ENCODE measurements around the gene ST3GAL6. TPM values are rescaled to one million over a fixed set of nuclear protein-coding genes. Genes with fewer than 3 reads are reported as not detected.

ST3GAL6 gene
- total and polyA plus RNA-seq, 10 of the 15 experiments (the other 5 are each of a cell fraction or from before 2014, with no cell fraction given): 19.5 to 41.2 (median 37.4) TPM

DNA sequence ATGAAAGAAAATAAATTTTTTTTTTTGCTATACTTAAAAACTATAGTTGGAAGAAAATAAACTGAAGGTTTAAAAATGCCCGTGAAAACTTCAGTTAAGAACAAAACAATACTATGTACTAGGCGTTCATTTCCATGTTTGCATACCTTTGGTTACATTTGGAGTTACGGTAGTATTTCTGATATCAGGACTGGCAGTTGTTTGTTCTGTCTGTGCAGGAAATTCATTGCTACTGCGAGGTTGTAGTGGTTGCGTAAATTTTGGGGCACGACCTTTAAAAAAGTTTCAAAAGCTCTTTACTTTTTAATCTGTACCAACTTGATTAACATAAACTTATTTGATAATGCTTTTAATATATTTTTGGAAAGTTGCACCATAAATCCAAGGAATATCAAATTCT is 47.9 kb downstream of the ST3GAL6 start:
- CTCF ChIA-PET: interaction anchor here (0.9 to 9.4 kb wide), 8 partner anchors 10 to 221 kb away, joined by 3 to 373 read pairs (median 3); partner anchors contain the start of gene CPOX
- 99% methylated on average over 6 of the region's 6 CpGs for WGBS (ENCODE audit: insufficient coverage, insufficient replicate concordance, low lambda C conversion rate, missing lambda C conversion rate)
- Histone ChIP-seq H3K4me2 (ENCODE audit: control insufficient read depth, insufficient read depth) (no peak overlapping the region), H3K9ac (ENCODE audit: control insufficient read depth, insufficient read depth, low read length) (no peak overlapping the region), H3K4me3 (no peak overlapping the region), H3K79me2 (ENCODE audit: control insufficient read depth, insufficient read depth, low read length) (no peaks in the 10 kb centered on the region), H3K27me3 (replicated peaks in 1 of 2; ENCODE audit: control insufficient read depth in 2 of 2, insufficient read depth in 2 of 2, low read length in 1 of 2) (no peaks in the 10 kb centered on the region), H3K27ac (ENCODE audit: control insufficient read depth, insufficient read depth) (no peak overlapping the region), H3K4me1 (ENCODE audit: control insufficient read depth, insufficient read depth, low read length) (no peaks in the 10 kb centered on the region), H3K36me3 (ENCODE audit: control insufficient read depth in 2 of 2, insufficient read depth in 2 of 2, low read length in 1 of 2) (no peaks in the 10 kb centered on the region), H4K20me1 (ENCODE audit: control insufficient read depth, insufficient read depth) (no peaks in the 10 kb centered on the region), H2AFZ (ENCODE audit: control insufficient read depth, low read depth, low read length) (no peak overlapping the region), H3K9me3 (replicated peaks; ENCODE audit: control insufficient read depth, insufficient read depth, low read length) (no peaks in the 10 kb centered on the region)
- SMC1A ChIA-PET (ENCODE audit: uncharacterized antibody, unreplicated experiment): interaction anchor here (1.1 to 10.2 kb wide), 8 partner anchors 20 to 214 kb away, joined by 3 to 408 read pairs (median 4); partner anchors contain the start of gene CPOX
- no peak for TF ChIP-seq HCFC1 (IDR thresholded peaks at IDR 0.05; ENCODE audit: low read length)
- TF ChIP-seq MTA2 (IDR thresholded peaks at IDR 0.05; ENCODE audit: low read depth): no peak
- TF ChIP-seq LARP7 (IDR thresholded peaks at IDR 0.05): no peak
- TF ChIP-seq NFIC (IDR thresholded peaks at IDR 0.05; ENCODE audit: low read depth, low read length): no peak
- no peak for TF ChIP-seq CBX3 (IDR thresholded peaks at IDR 0.05; ENCODE audit: borderline replicate concordance, low read depth)
- TF ChIP-seq EZH2 (IDR thresholded peaks at IDR 0.05; ENCODE audit: borderline replicate concordance, control insufficient read depth, low read depth, low read length): no peak
- no peak for TF ChIP-seq POLR2A (IDR thresholded peaks at IDR 0.05; ENCODE audit: low read depth, low read length)
- TF ChIP-seq RB1 (IDR thresholded peaks at IDR 0.05; ENCODE audit: borderline replicate concordance): no peak
- TF ChIP-seq RBBP5 (conservative IDR thresholded peaks at IDR 0.05): no peak
- TF ChIP-seq, protein P1, sequence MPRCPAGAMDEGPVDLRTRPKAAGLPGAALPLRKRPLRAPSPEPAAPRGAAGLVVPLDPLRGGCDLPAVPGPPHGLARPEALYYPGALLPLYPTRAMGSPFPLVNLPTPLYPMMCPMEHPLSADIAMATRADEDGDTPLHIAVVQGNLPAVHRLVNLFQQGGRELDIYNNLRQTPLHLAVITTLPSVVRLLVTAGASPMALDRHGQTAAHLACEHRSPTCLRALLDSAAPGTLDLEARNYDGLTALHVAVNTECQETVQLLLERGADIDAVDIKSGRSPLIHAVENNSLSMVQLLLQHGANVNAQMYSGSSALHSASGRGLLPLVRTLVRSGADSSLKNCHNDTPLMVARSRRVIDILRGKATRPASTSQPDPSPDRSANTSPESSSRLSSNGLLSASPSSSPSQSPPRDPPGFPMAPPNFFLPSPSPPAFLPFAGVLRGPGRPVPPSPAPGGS (IDR thresholded peaks at IDR 0.05; ENCODE audit: borderline replicate concordance, insufficient read depth, low read depth, low read length, poor library complexity, severe bottlenecking): no peak
- no peak for TF ChIP-seq NR2C1 (IDR thresholded peaks at IDR 0.05)
- no peak for TF ChIP-seq IRF4 (IDR thresholded peaks at IDR 0.05; ENCODE audit: low read depth, low read length)
- no peak for TF ChIP-seq BMI1 (IDR thresholded peaks at IDR 0.05; ENCODE audit: borderline replicate concordance)
- TF ChIP-seq, protein P2, sequence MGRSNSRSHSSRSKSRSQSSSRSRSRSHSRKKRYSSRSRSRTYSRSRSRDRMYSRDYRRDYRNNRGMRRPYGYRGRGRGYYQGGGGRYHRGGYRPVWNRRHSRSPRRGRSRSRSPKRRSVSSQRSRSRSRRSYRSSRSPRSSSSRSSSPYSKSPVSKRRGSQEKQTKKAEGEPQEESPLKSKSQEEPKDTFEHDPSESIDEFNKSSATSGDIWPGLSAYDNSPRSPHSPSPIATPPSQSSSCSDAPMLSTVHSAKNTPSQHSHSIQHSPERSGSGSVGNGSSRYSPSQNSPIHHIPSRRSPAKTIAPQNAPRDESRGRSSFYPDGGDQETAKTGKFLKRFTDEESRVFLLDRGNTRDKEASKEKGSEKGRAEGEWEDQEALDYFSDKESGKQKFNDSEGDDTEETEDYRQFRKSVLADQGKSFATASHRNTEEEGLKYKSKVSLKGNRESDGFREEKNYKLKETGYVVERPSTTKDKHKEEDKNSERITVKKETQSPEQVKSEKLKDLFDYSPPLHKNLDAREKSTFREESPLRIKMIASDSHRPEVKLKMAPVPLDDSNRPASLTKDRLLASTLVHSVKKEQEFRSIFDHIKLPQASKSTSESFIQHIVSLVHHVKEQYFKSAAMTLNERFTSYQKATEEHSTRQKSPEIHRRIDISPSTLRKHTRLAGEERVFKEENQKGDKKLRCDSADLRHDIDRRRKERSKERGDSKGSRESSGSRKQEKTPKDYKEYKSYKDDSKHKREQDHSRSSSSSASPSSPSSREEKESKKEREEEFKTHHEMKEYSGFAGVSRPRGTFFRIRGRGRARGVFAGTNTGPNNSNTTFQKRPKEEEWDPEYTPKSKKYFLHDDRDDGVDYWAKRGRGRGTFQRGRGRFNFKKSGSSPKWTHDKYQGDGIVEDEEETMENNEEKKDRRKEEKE (IDR thresholded peaks at IDR 0.05): no peak
- TF ChIP-seq, protein P3, sequence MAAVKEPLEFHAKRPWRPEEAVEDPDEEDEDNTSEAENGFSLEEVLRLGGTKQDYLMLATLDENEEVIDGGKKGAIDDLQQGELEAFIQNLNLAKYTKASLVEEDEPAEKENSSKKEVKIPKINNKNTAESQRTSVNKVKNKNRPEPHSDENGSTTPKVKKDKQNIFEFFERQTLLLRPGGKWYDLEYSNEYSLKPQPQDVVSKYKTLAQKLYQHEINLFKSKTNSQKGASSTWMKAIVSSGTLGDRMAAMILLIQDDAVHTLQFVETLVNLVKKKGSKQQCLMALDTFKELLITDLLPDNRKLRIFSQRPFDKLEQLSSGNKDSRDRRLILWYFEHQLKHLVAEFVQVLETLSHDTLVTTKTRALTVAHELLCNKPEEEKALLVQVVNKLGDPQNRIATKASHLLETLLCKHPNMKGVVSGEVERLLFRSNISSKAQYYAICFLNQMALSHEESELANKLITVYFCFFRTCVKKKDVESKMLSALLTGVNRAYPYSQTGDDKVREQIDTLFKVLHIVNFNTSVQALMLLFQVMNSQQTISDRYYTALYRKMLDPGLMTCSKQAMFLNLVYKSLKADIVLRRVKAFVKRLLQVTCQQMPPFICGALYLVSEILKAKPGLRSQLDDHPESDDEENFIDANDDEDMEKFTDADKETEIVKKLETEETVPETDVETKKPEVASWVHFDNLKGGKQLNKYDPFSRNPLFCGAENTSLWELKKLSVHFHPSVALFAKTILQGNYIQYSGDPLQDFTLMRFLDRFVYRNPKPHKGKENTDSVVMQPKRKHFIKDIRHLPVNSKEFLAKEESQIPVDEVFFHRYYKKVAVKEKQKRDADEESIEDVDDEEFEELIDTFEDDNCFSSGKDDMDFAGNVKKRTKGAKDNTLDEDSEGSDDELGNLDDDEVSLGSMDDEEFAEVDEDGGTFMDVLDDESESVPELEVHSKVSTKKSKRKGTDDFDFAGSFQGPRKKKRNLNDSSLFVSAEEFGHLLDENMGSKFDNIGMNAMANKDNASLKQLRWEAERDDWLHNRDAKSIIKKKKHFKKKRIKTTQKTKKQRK (IDR thresholded peaks at IDR 0.05; ENCODE audit: low read depth, low read length): no peak
- TF ChIP-seq, protein P4, sequence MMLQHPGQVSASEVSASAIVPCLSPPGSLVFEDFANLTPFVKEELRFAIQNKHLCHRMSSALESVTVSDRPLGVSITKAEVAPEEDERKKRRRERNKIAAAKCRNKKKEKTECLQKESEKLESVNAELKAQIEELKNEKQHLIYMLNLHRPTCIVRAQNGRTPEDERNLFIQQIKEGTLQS (IDR thresholded peaks at IDR 0.05; ENCODE audit: borderline replicate concordance, extremely low read depth, low read depth, low read length): no peak
- TF ChIP-seq PAX5 (IDR thresholded peaks at IDR 0.05; ENCODE audit: borderline replicate concordance, low read depth, low read length): no peak
- in situ Hi-C loops (cut with MboI): loop anchor here (5.0 to 25.0 kb wide), 3 partner anchors 209 to 769 kb away; no protein-coding TSS in a partner anchor
- RAD21 ChIA-PET (ENCODE audit: unreplicated experiment): interaction anchor here (1.6 to 9.4 kb wide), 5 partner anchors 41 to 222 kb away, joined by 4 to 224 read pairs (median 15); no protein-coding TSS in a partner anchor
- intact Hi-C loops (cut with micrococcal nuclease; ENCODE audit: unreplicated experiment): loop anchor here (2.0 to 10.0 kb wide), 4 partner anchors 78 to 724 kb away; no protein-coding TSS in a partner anchor
- DNase-seq (ENCODE audit: low read depth, low spot score) (no peak), FAIRE-seq (no peak), ATAC-seq (no peak)
- no TSS peak for BruUV-seq (replicated peaks)
- POLR2A ChIA-PET: interaction anchor here (1.8 kb wide), 1 partner anchor 207 kb away, joined by 5 read pairs; no protein-coding TSS in a partner anchor
